ENCODE results near the gene RASGRP4. TPM values are rescaled to one million over a fixed set of nuclear protein-coding genes. Genes with fewer than 3 reads are reported as not detected.
"Not testable (repeated sequence)": the region's sequence is repeated elsewhere in the genome, so short reads cannot be mapped to it uniquely, and the experiment has no call there.

Gene RASGRP4
- total RNA-seq, 1 donor from 2014 or later = not detected

DNA sequence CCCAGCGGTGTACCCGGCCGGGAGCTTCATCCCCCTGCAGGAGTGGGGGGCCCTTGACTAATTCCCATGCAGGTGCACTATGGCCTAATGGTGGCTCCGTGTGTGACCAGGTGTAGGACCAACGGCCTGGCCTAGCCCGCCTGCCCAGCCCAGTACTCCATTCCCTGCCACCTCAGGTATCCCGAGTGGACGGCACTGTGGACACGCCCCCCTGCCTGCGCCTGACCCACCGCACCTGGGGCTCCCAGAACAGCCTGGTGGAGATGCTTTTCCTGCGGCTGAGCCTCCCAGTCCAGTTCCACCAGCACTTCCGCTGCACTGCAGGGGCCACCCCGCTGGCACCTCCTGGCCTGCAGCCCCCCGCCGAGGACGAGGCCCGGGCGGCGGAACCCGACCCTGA is 47.2 kb upstream of the RASGRP4 start:
- no peak overlapping the region for H3K4me2 ChIP-seq (ENCODE audit: low read length)
- no peaks in the 10 kb centered on the region for H3K9me3 ChIP-seq (ENCODE audit: insufficient read depth, low read depth, low read length)
- Mint-ChIP-seq H3K9me3 (ENCODE audit: unreplicated experiment) (no peaks in the 10 kb centered on the region), H3K27me3 (ENCODE audit: low read depth, unreplicated experiment) (peaks cover 2% of the 10 kb centered on the region), H3K4me3 (ENCODE audit: unreplicated experiment) (no peak overlapping the region), H3K27ac (ENCODE audit: unreplicated experiment) (no peak overlapping the region), H3K36me3 (ENCODE audit: low read depth, unreplicated experiment) (no peaks in the 10 kb centered on the region), H3K4me1 (ENCODE audit: low read depth, unreplicated experiment) (no peaks in the 10 kb centered on the region)
- no peak for FAIRE-seq
- no peaks in the 10 kb centered on the region for H3K79me2 ChIP-seq (ENCODE audit: insufficient read depth, low read length)
- no peak overlapping the region for H2AFZ ChIP-seq (ENCODE audit: low read depth, low read length)
- no peak overlapping the region for H3K27ac ChIP-seq (ENCODE audit: low read depth, low read length)
- no peak overlapping the region for H3K9ac ChIP-seq (ENCODE audit: low read length)
- H3K27me3 ChIP-seq (ENCODE audit: insufficient read depth, low read length) = peaks cover 3% of the 10 kb centered on the region
- no peaks in the 10 kb centered on the region for H3K4me1 ChIP-seq (ENCODE audit: insufficient read depth, low read length)
- H3K4me3 ChIP-seq (ENCODE audit: insufficient read depth, low read depth, low read length) = no peak overlapping the region
- no peaks in the 10 kb centered on the region for H3K36me3 ChIP-seq (ENCODE audit: insufficient read depth, low read length)
- TF ChIP-seq EZH2 (IDR thresholded peaks at IDR 0.05; ENCODE audit: insufficient read depth, low read length) (no peak), CTCF (IDR thresholded peaks at IDR 0.05; ENCODE audit: insufficient read depth, low read depth, low read length) (no peak)
- no peaks in the 10 kb centered on the region for H4K20me1 ChIP-seq (ENCODE audit: insufficient read depth, low read length)
- no peak for DNase-seq (ENCODE audit: low read depth)

DNA sequence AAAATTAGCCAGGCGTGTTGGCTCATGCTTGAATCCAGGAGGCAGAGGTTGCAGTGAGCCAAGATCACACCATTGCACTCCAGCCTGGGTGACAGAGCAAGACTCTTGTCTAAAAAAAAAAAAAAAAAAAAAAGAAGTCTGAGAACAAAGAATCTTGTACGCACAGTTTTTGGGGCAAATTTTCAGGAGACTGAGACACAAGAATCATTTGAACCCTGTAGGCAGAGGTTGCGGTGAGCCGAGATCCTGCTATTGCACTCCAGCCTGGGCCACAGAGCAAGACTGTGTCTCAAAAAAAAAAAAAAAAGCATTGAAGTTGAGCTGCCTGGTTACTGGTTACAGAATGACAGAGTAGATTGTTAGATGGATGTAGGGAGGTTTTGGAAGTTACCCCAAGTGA is 46.7 kb upstream of the RASGRP4 start:
- H3K9ac ChIP-seq (ENCODE audit: low read length); H3K36me3 Mint-ChIP-seq (ENCODE audit: low read depth, unreplicated experiment); H3K36me3 ChIP-seq (ENCODE audit: insufficient read depth, low read length); H3K27me3 Mint-ChIP-seq (ENCODE audit: low read depth, unreplicated experiment); H3K4me3 ChIP-seq (ENCODE audit: insufficient read depth, low read depth, low read length); H3K4me3 Mint-ChIP-seq (ENCODE audit: unreplicated experiment); H3K9me3 Mint-ChIP-seq (ENCODE audit: unreplicated experiment); H3K27me3 ChIP-seq (ENCODE audit: insufficient read depth, low read length); H3K79me2 ChIP-seq (ENCODE audit: insufficient read depth, low read length); H3K4me1 ChIP-seq (ENCODE audit: insufficient read depth, low read length); H3K4me2 ChIP-seq (ENCODE audit: low read length); FAIRE-seq; DNase-seq (ENCODE audit: low read depth); H3K27ac Mint-ChIP-seq (ENCODE audit: unreplicated experiment); H3K9me3 ChIP-seq (ENCODE audit: insufficient read depth, low read depth, low read length); H2AFZ ChIP-seq (ENCODE audit: low read depth, low read length); H3K27ac ChIP-seq (ENCODE audit: low read depth, low read length); H4K20me1 ChIP-seq (ENCODE audit: insufficient read depth, low read length); H3K4me1 Mint-ChIP-seq (ENCODE audit: low read depth, unreplicated experiment): not testable (repeated sequence)

- Mint-ChIP-seq H3K4me1 (ENCODE audit: low read depth, unreplicated experiment) (no peaks in the 10 kb centered on the region), H3K27ac (ENCODE audit: unreplicated experiment) (no peak overlapping the region)
- no peaks in the 10 kb centered on the region for H4K20me1 ChIP-seq (ENCODE audit: insufficient read depth, low read length)
Measured at GRCh38 chr19:38470788-38471480, 44.9 kb upstream of the RASGRP4 start.

More at GRCh38 chr19:38470788-38471480, 44.9 kb upstream of the RASGRP4 start:
- Histone ChIP-seq H3K4me1 (ENCODE audit: insufficient read depth, low read length) (no peaks in the 10 kb centered on the region), H3K27me3 (ENCODE audit: insufficient read depth, low read length) (peaks cover 3% of the 10 kb centered on the region), H2AFZ (ENCODE audit: low read depth, low read length) (no peak overlapping the region), H3K9me3 (ENCODE audit: insufficient read depth, low read depth, low read length) (no peaks in the 10 kb centered on the region), H3K9ac (ENCODE audit: low read length) (no peak overlapping the region), H3K4me3 (ENCODE audit: insufficient read depth, low read depth, low read length) (no peak overlapping the region), H3K36me3 (ENCODE audit: insufficient read depth, low read length) (no peaks in the 10 kb centered on the region), H3K4me2 (ENCODE audit: low read length) (no peak overlapping the region), H3K79me2 (ENCODE audit: insufficient read depth, low read length) (no peaks in the 10 kb centered on the region), H3K27ac (ENCODE audit: low read depth, low read length) (no peak overlapping the region)
- Mint-ChIP-seq H3K27me3 (ENCODE audit: low read depth, unreplicated experiment) (peaks cover 2% of the 10 kb centered on the region), H3K36me3 (ENCODE audit: low read depth, unreplicated experiment) (no peaks in the 10 kb centered on the region), H3K9me3 (ENCODE audit: unreplicated experiment) (no peaks in the 10 kb centered on the region), H3K4me3 (ENCODE audit: unreplicated experiment) (no peak overlapping the region)
- FAIRE-seq = no peak
- no peak for TF ChIP-seq CTCF (IDR thresholded peaks at IDR 0.05; ENCODE audit: insufficient read depth, low read depth, low read length)
- TF ChIP-seq EZH2 (IDR thresholded peaks at IDR 0.05; ENCODE audit: insufficient read depth, low read length) = no peak
- DNase-seq (ENCODE audit: low read depth) = no peak
